Measurements from ENCODE around the gene MAMDC4.
A peak's percentile ranks its signal among the peaks of the same experiment; 100 is the strongest.

Gene MAMDC4

GRCh38 chr9:136858844-136859757, 7.0 kb downstream of the MAMDC4 start:
- Histone ChIP-seq H3K27ac (ENCODE audit: poor library complexity, severe bottlenecking) (peak overlapping the region; percentile 6), H3K4me3 (ENCODE audit: severe bottlenecking) (no peak overlapping the region), H3K9me3 (ENCODE audit: severe bottlenecking) (no peaks in the 10 kb centered on the region), H3K36me3 (ENCODE audit: low read depth) (peaks cover 24% of the 10 kb centered on the region), H3K27me3 (ENCODE audit: insufficient read depth, poor library complexity, severe bottlenecking) (no peaks in the 10 kb centered on the region), H3K4me1 (ENCODE audit: insufficient read depth, poor library complexity, severe bottlenecking) (no peaks in the 10 kb centered on the region)
- no peak for TF ChIP-seq CTCF (IDR thresholded peaks at IDR 0.05; ENCODE audit: poor library complexity, severe bottlenecking)
- no peak for DNase-seq (ENCODE audit: low spot score)
- ATAC-seq (ENCODE audit: low read depth): peak; percentile 35

- no peak for ATAC-seq (ENCODE audit: low read depth)
- Histone ChIP-seq H3K36me3 (ENCODE audit: low read depth) (peaks cover 34% of the 10 kb centered on the region), H3K27me3 (ENCODE audit: insufficient read depth, poor library complexity, severe bottlenecking) (no peaks in the 10 kb centered on the region), H3K4me3 (ENCODE audit: severe bottlenecking) (no peak overlapping the region), H3K4me1 (ENCODE audit: insufficient read depth, poor library complexity, severe bottlenecking) (no peaks in the 10 kb centered on the region), H3K9me3 (ENCODE audit: severe bottlenecking) (no peaks in the 10 kb centered on the region), H3K27ac (ENCODE audit: poor library complexity, severe bottlenecking) (no peak overlapping the region)
- TF ChIP-seq CTCF (IDR thresholded peaks at IDR 0.05; ENCODE audit: poor library complexity, severe bottlenecking): no peak
- DNase-seq (ENCODE audit: low spot score): no peak
These were observed 8.4 kb downstream of the MAMDC4 start for GRCh38 chr9:136860529-136860928.

GRCh38 chr9:136860933-136861873, 9.1 kb downstream of the MAMDC4 start:
- DNase-seq (ENCODE audit: low spot score) (no peak), ATAC-seq (ENCODE audit: low read depth) (no peak)
- H3K27me3 ChIP-seq (ENCODE audit: insufficient read depth, poor library complexity, severe bottlenecking): no peaks in the 10 kb centered on the region
- H3K9me3 ChIP-seq (ENCODE audit: severe bottlenecking): no peaks in the 10 kb centered on the region
- no peaks in the 10 kb centered on the region for H3K4me1 ChIP-seq (ENCODE audit: insufficient read depth, poor library complexity, severe bottlenecking)
- H3K36me3 ChIP-seq (ENCODE audit: low read depth): peaks cover 34% of the 10 kb centered on the region
- no peak overlapping the region for H3K4me3 ChIP-seq (ENCODE audit: severe bottlenecking)
- TF ChIP-seq CTCF (IDR thresholded peaks at IDR 0.05; ENCODE audit: poor library complexity, severe bottlenecking): no peak
- H3K27ac ChIP-seq (ENCODE audit: poor library complexity, severe bottlenecking): no peak overlapping the region

GRCh38 chr9:136861874-136862457, 9.8 kb downstream of the MAMDC4 start:
- Histone ChIP-seq H3K4me3 (ENCODE audit: severe bottlenecking) (no peak overlapping the region), H3K9me3 (ENCODE audit: severe bottlenecking) (peaks cover 2% of the 10 kb centered on the region), H3K36me3 (ENCODE audit: low read depth) (peaks cover 34% of the 10 kb centered on the region), H3K4me1 (ENCODE audit: insufficient read depth, poor library complexity, severe bottlenecking) (peaks cover 2% of the 10 kb centered on the region), H3K27ac (ENCODE audit: poor library complexity, severe bottlenecking) (no peak overlapping the region), H3K27me3 (ENCODE audit: insufficient read depth, poor library complexity, severe bottlenecking) (no peaks in the 10 kb centered on the region)
- DNase-seq (ENCODE audit: low spot score) (no peak), ATAC-seq (ENCODE audit: low read depth) (no peak)
- no peak for TF ChIP-seq CTCF (IDR thresholded peaks at IDR 0.05; ENCODE audit: poor library complexity, severe bottlenecking)
